GM12892 (cell line): Measurements from ENCODE around the gene HNRNPL.
"Not testable (repeated sequence)": the region's sequence is repeated elsewhere in the genome, so short reads cannot be mapped to it uniquely, and the experiment has no call there.

ENCODE experiments used
- DNase-seq: peaks from one replicate; pipeline ENCODE4 v3.0.0; 2011; ENCODE audit not compliant: insufficient read length
- FAIRE-seq: peaks from 2 replicates; lab custom pipeline; 2011; peaks lifted over from hg19 to GRCh38; lab: Jason Lieb, UNC
- POLR2A ChIP-seq: IDR thresholded peaks from 2 replicates; pipeline ENCODE4 v1.6.1; 2011; ENCODE audit warnings: low read depth, low read length, control low read depth
- POLR2AphosphoS5 ChIP-seq: IDR thresholded peaks from 2 replicates; pipeline ENCODE4 v1.6.1; 2011; ENCODE audit warnings: low read depth, low read length, control low read depth
- TAF1 ChIP-seq: IDR thresholded peaks from 2 replicates; pipeline ENCODE4 v1.6.1; 2011; ENCODE audit warnings: low read depth, mild to moderate bottlenecking, control low read depth, low read length, borderline replicate concordance

The HNRNPL gene

DNA sequence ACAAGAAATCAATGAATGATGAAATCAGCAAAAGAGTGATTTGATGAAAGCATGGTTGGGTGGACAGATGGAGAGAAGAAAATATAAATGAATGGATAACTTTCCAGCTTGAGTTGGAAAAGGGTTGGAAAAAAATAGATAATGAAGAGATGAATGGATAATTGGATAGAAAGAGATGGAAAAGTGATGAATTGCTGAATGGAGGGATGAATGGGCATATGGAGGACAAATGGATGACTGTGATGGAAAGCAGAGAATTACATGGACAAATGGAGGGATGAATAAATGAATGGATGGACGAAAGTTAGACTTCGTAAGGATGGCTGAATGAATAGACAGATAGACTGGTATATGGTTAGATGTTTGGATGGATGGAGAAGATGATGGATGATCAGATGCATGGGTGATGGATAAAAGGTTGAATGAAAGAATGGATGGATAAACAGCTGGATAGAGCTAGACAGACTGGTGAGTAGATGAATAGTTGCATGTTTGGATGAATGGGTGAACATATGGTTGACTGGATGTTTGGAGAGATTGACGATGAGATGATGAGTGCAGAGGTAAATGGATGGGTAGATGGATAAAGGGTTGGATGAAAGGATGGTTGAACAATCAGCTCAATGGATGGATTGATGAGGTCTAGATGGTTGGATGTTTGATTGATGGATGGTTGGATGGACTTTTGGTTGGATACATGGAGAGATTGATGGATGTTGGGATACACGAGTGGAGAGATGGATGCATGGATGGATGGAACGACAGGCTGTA, 49.0 kb downstream of the HNRNPL start:
- no peak for TF ChIP-seq TAF1
- TF ChIP-seq POLR2AphosphoS5 = no peak
- FAIRE-seq (no peak), DNase-seq (no peak)

GRCh38 chr19:38799104-38799503, 50.7 kb downstream of the HNRNPL start:
- TF ChIP-seq TAF1 (no peak), POLR2AphosphoS5 (no peak), POLR2A (no peak)
- DNase-seq (no peak), FAIRE-seq (no peak)

DNA sequence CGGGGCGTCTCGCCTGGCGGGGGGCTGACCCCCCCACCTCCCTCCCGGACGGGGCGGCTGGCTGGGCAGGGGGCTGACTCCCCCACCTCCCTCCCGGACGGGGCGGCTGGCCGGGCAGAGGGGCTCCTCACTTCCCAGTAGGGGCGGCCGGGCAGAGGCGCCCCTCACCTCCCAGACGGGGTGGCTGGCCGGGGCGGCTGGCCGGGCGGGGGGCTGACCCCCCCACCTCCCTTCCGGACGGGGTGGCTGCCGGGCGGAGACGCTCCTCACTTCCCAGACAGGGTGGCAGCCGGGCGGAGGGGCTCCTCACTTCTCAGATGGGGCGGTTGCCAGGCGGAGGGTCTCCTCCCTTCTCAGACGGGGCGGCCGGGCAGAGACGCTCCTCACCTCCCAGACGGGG, 52.0 kb downstream of the HNRNPL start:
- FAIRE-seq, DNase-seq: not testable (repeated sequence)

DNA sequence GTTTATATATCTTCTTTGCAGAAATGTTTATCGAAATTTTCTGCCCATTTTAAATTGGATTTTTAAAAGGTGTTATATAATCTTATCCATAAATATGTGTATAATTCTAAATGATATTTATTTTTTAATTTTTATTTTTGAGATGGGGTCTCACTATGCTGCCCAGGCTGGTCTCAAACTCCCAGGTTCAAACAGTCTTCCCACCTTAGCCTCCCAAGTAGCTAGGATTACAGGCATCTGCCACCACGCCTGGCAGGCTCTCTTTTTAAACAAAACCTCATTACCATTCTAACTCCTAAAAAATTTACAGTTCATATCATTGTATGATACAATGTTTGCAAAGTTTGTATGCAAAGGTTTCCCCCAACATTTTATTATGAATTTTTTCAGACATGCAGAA, 53.6 kb downstream of the HNRNPL start:
- no peak for DNase-seq
- no peak for FAIRE-seq
- no peak for TF ChIP-seq POLR2A
- no peak for TF ChIP-seq TAF1
- TF ChIP-seq POLR2AphosphoS5 = no peak

- FAIRE-seq (no peak), DNase-seq (no peak)
- TF ChIP-seq TAF1 = no peak
- no peak for TF ChIP-seq POLR2AphosphoS5
- no peak for TF ChIP-seq POLR2A
Observed at GRCh38 chr19:38795549-38795948, 54.2 kb downstream of the HNRNPL start.

DNA sequence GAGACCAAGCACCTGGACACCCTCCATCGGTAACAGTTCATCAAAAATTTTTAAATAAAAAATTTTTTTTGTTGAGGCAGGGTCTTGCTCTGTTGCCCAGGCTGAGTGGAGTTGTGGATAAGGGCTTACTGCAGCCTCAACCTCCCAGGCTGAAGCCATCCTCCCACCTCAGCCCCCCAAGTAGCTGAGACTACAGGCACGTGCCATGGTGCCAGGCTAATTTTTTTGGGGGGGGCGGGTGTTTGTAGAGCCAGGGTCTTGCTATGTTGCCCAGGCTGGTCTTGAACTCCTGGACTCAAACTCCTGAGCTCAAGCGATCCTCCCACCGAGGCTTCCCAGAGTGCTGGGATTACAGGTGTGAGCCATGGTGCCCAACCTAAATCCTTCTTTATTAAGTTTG, 56.1 kb downstream of the HNRNPL start:
- FAIRE-seq (no peak), DNase-seq (no peak)
- TF ChIP-seq POLR2A (no peak), TAF1 (no peak), POLR2AphosphoS5 (no peak)

GRCh38 chr19:38793177-38793576, 56.6 kb downstream of the HNRNPL start:
- FAIRE-seq (no peak), DNase-seq (no peak)
- TF ChIP-seq POLR2A (no peak), POLR2AphosphoS5 (no peak), TAF1 (no peak)

DNA sequence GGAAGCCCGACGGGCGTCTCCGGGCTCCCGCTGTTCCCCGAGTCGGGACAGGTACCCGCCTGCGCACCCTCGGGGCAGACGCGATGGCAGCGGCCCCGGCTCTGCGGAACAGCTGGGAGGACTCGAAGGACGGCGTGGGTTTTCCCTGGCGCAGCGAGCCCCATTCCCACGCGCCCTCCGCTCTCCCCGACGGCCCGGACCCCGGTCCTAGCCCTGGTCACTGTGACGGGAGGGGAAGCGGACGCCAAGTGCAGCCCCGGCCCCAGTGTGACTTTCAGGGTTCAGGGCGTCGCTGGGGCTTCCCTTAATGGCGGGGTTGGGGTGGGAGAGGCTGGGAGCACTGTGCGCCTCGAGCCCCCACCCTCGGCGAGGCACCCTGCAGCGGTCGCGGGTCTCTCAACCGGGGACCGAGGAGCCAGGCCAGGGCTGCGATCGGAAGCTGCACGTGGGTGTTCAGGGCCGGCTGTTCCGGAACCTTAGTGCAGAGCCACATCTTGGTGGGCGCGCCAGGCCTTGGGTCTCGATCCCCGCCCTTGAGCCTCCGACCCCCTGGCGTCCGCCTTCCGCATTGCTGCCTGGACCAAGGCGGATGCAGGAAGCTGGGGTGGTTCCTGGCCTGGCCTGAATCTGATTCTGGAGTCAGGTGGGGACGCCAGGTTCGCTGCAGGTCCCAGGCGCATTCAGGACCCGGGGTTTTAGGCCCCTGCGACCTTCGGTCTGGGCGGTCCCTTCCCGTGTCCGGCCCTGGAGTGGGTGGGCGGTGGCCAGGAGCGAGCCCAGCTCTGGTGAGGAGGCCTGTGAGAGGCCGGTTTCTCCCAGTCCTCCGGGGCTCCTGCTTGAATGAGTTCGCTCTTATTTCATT, 57.3 kb downstream of the HNRNPL start:
- no peak for FAIRE-seq
- no peak for DNase-seq
- TF ChIP-seq POLR2AphosphoS5 (no peak), TAF1 (no peak), POLR2A (no peak)

DNA sequence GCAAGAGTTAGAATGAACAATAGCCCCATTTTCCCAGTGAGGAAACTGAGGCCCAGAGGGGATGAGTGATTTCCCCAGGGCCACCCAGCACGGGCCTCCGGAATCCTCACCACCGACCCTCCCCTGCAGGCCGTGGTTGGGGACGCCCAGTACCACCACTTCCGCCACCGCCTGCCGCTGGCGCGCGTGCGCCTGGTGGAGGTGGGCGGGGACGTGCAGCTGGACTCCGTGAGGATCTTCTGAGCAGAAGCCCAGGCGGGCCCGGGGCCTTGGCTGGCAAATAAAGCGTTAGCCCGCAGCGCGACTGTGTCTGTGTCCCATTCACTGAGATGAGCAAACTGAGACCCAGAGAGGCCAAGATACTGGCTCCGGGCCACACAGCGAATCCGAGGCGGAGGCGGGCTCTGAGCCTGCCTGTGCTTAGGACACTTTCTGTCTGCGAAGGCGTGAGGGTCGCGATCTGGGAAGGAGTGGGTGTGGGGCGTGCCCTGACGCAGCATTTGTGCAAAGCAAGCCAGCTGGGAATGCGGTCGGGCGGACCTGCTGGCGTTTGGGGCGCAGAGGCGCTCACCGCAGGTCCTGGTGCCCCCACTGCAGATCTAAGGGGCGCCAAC, 58.2 kb downstream of the HNRNPL start:
- DNase-seq = not testable (repeated sequence)
- peak; percentile 100 for FAIRE-seq

GRCh38 chr19:38790507-38791403, 59.0 kb downstream of the HNRNPL start:
- not testable (repeated sequence) for DNase-seq, FAIRE-seq

DNA sequence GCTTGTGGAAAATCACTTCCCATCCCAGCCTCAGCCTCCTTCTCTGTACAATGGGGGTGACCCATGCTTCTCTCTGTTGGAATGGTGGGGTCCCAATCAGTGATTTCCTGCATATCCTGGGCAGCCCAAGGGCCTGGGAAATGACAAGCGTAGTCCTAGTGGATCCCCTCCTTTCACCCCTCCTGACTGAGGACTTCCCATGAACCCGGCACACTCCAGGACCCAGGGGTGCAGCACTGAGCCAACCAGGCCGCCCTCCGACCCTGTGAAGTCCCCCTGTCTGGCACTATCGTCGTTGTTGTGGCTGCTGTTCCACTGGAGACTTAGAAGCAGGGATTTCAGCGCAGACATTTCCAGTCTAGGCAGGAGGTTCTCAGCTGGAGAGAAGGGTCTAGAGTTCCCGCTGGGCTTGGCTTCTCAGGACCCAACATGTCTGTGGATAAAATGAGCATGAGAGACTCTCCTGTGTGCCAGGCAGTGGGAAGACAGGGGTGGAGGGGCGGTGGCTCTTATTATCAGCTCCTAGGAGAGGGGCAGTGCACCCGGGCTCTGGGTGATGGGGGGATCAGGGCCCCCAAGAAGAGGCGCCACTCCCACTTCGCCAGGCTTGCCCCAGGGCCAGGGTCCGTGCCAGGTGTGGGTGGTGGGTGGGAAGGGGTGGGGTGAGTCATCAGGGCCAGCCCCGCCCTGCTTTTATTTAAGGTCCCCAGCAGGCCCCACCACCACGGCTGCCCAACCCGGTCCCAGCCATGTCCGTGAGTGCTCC, 61.1 kb downstream of the HNRNPL start, which contains the start of gene LGALS7B:
Gene LGALS7B (plus strand): TSS at position 723 of the 766 bp plus-strand sequence. CDS start 27 bp downstream, at position 750.
- TF ChIP-seq TAF1 (no peak), POLR2A (no peak)
- FAIRE-seq = no peak
- DNase-seq = no peak
